Liver (tissue), 9 donors: ENCODE data around the gene SPIN1. TPM values are rescaled to one million over a fixed set of nuclear protein-coding genes. Genes with fewer than 3 reads are reported as not detected.

Experiments used
- DNase-seq: peaks from one replicate; pipeline ENCODE4 v3.0.0-alpha.2; 2017; ENCODE audit warnings: low spot score
- H3K27ac ChIP-seq, 2 donors: one replicate each; pipeline ENCODE4 v1.7.0; 2013; ENCODE audit warnings: inconsistent platforms in 2 of 2, low read length in 2 of 2, control low read depth in 1 of 2, low read depth in 1 of 2, mild to moderate bottlenecking in 1 of 2
- H3K27me3 ChIP-seq, 4 donors: one replicate each; pipeline versions ENCODE4 v1.6.1 to v1.7.0; 2013; ENCODE audit warnings: low read length in 3 of 4, inconsistent platforms in 1 of 4, mild to moderate bottlenecking in 1 of 4, moderate library complexity in 1 of 4; ENCODE audit not compliant: control insufficient read depth in 4 of 4, insufficient read depth in 4 of 4
- H3K36me3 ChIP-seq, 4 donors: one replicate each; pipeline versions ENCODE4 v1.6.1 to v1.7.0; 2013; ENCODE audit warnings: low read length in 3 of 4, mild to moderate bottlenecking in 3 of 4, low read depth in 1 of 4, moderate library complexity in 1 of 4; ENCODE audit not compliant: control insufficient read depth in 4 of 4, insufficient read depth in 3 of 4
- H3K4me1 ChIP-seq, 4 donors: one replicate each; pipeline versions ENCODE4 v1.6.1 to v1.7.0; 2013; ENCODE audit warnings: low read length in 3 of 4, mild to moderate bottlenecking in 3 of 4, moderate library complexity in 1 of 4; ENCODE audit not compliant: control insufficient read depth in 4 of 4, insufficient read depth in 4 of 4
- H3K4me3 ChIP-seq, 3 donors: one replicate each; pipeline versions ENCODE4 v1.6.1 to v1.7.0; 2013; ENCODE audit warnings: low read length in 3 of 3, control low read depth in 1 of 3, low read depth in 1 of 3, mild to moderate bottlenecking in 1 of 3
- H3K9ac ChIP-seq, 2 donors: one replicate each; pipeline ENCODE4 v1.7.0; 2013; ENCODE audit warnings: low read length in 2 of 2, mild to moderate bottlenecking in 2 of 2, moderate library complexity in 2 of 2, control low read depth in 1 of 2, low read depth in 1 of 2
- H3K9me3 ChIP-seq, 4 donors: one replicate each; pipeline versions ENCODE4 v1.6.1 to v1.7.0; 2013; ENCODE audit warnings: low read length in 3 of 4; ENCODE audit not compliant: control insufficient read depth in 4 of 4
- ATF3 ChIP-seq: IDR thresholded peaks from 2 replicates; pipeline ENCODE4 v1.6.1; 2016; ENCODE audit warnings: antibody characterized with exemption
- CTCF ChIP-seq: fragments of 150-350 bp; IDR thresholded peaks from 2 replicates; pipeline ENCODE4 v1.5.1; 2017; ENCODE audit warnings: improper control_type of control experiment, low read depth, low read length; ENCODE audit not compliant: missing input control
- EGR1 ChIP-seq, 2 donors: IDR thresholded peaks; 2 replicates each; pipeline ENCODE4 v1.6.1; 2016 to 2018; ENCODE audit warnings: antibody characterized with exemption in 2 of 2, low read depth in 2 of 2
- FOXA1 ChIP-seq: IDR thresholded peaks from 2 replicates; pipeline ENCODE4 v1.6.1; 2016; ENCODE audit warnings: antibody characterized with exemption
- FOXA2 ChIP-seq: IDR thresholded peaks from 2 replicates; pipeline ENCODE4 v1.6.1; 2016; ENCODE audit warnings: antibody characterized with exemption
- GABPA ChIP-seq, 2 donors: IDR thresholded peaks in 1 of 2; conservative IDR thresholded peaks in 1 of 2; 2 replicates each; pipeline ENCODE4 v1.6.1; 2016; ENCODE audit warnings: antibody characterized with exemption in 2 of 2, mild to moderate bottlenecking in 1 of 2, moderate library complexity in 1 of 2
- HNF4A ChIP-seq, 2 donors: conservative IDR thresholded peaks; 2 replicates each; pipeline ENCODE4 v1.6.1; 2016; ENCODE audit warnings: antibody characterized with exemption in 2 of 2, mild to moderate bottlenecking in 2 of 2
- HNF4G ChIP-seq: IDR thresholded peaks from 2 replicates; pipeline ENCODE4 v1.6.1; 2016; ENCODE audit warnings: antibody characterized with exemption
- JUND ChIP-seq, 2 donors: IDR thresholded peaks; 2 replicates each; pipeline ENCODE4 v1.6.1; 2016; ENCODE audit warnings: antibody characterized with exemption in 2 of 2
- MAX ChIP-seq: IDR thresholded peaks from 2 replicates; pipeline ENCODE4 v1.6.1; 2016; ENCODE audit warnings: antibody characterized with exemption
- NR2F2 ChIP-seq: IDR thresholded peaks from 2 replicates; pipeline ENCODE4 v1.6.1; 2016; ENCODE audit warnings: antibody characterized with exemption
- RAD21 ChIP-seq, 2 donors: IDR thresholded peaks; 2 replicates each; pipeline ENCODE4 v1.6.1; 2016; ENCODE audit warnings: antibody characterized with exemption in 2 of 2, mild to moderate bottlenecking in 2 of 2
- REST ChIP-seq: IDR thresholded peaks from 2 replicates; pipeline ENCODE4 v1.6.1; 2016; ENCODE audit warnings: antibody characterized with exemption, mild to moderate bottlenecking
- RXRA ChIP-seq, 2 donors: IDR thresholded peaks; 2 replicates each; pipeline ENCODE4 v1.6.1; 2017 to 2018; ENCODE audit warnings: antibody characterized with exemption in 2 of 2, mild to moderate bottlenecking in 1 of 2
- SP1 ChIP-seq: IDR thresholded peaks from 2 replicates; pipeline ENCODE4 v1.6.1; 2018; ENCODE audit warnings: antibody characterized with exemption, mild to moderate bottlenecking
- TAF1 ChIP-seq: conservative IDR thresholded peaks from 2 replicates; pipeline ENCODE4 v1.6.1; 2016; ENCODE audit warnings: antibody characterized with exemption, mild to moderate bottlenecking
- YY1 ChIP-seq: IDR thresholded peaks from 2 replicates; pipeline ENCODE4 v1.6.1; 2016; ENCODE audit warnings: antibody characterized with exemption, mild to moderate bottlenecking
- ZBTB33 ChIP-seq: IDR thresholded peaks from 2 replicates; pipeline ENCODE4 v1.6.1; 2016; ENCODE audit warnings: antibody characterized with exemption
- WGBS: extraction: QIAGEN DNeasy Blood & Tissue Kit; methylation state at CpG from one replicate; pipeline ENCODE4 v1.1.7; 2013; 5-methylcytosine and 5-hydroxymethylcytosine counted together
- polyA plus RNA-seq, 2 donors: library from polyadenylated mRNA; stranded (reverse) in 1 of 2; unstranded in 1 of 2; fragments of 200-250 nt in 1 of 2; fragments of >200 nt in 1 of 2; fragmentation: Nextera tagmentation in 1 of 2; extraction: Ambion mirVana in 1 of 2; gene quantifications; one replicate each; pipeline versions ENCODE4 v1.2.1 to v1.2.3, GENCODE V29; 2013 to 2015
- total RNA-seq, 2 donors: library from RNA; depleted of rRNA; stranded (reverse); fragments of >200 nt; gene quantifications; one replicate each; pipeline ENCODE4 v1.2.3, GENCODE V29; 2014
- donor health status: healthy.
- donor health status: healthy.
- donor health status: healthy.
- donor health status: healthy.
- donor health status: healthy.

Gene SPIN1
- total and polyA plus RNA-seq, 4 donors, result 9.0 to 30.3 (median 18.6) TPM

GRCh38 chr9:88388886-88389605 is 802 bp downstream of the SPIN1 start:
- Histone ChIP-seq H3K27ac (peak overlapping the region; percentile 70 to 79), H3K27me3 (no peaks in the 10 kb centered on the region), H3K4me3 (peak overlapping the region; percentile 83 to 99 (median 93)), H3K4me1 (peaks cover 2 to 23% (median 22%) of the 10 kb centered on the region in 4 donors), H3K9me3 (no peaks in the 10 kb centered on the region), H3K9ac (peak overlapping the region in 1 of 2 donors; percentile 36), H3K36me3 (no peaks in the 10 kb centered on the region)
- WGBS, result 1% methylated on average over 71 of the region's 71 CpGs
- DNase-seq, result peak; percentile 70
- TF ChIP-seq NR2F2 (no peak), FOXA2 (no peak), ATF3 (no peak), CTCF (no peak), FOXA1 (no peak), TAF1 (no peak), JUND (IDR thresholded peaks at IDR 0.05) (no peak), ZBTB33 (no peak), HNF4A (conservative IDR thresholded peaks at IDR 0.05) (no peak), RAD21 (IDR thresholded peaks at IDR 0.05) (peak in 1 of 2 donors; percentile 8), RXRA (IDR thresholded peaks at IDR 0.05) (no peak), REST (no peak), EGR1 (IDR thresholded peaks at IDR 0.05; ENCODE audit: low read depth in 2 of 2) (no peak), SP1 (no peak), HNF4G (no peak), MAX (no peak), YY1 (peak; percentile 11), GABPA (IDR thresholded peaks at IDR 0.05 in 1 of 2, conservative IDR thresholded peaks at IDR 0.05 in 1 of 2) (no peak)
